ENCODE measurements around the gene SYS1.

SYS1 gene

GRCh38 chr20:45377269-45377668 lies 14.3 kb downstream of the SYS1 start:
- H3K27ac ChIP-seq, result no peak overlapping the region
- TF ChIP-seq CTCF (conservative IDR thresholded peaks at IDR 0.05), result no peak

- H3K27ac ChIP-seq, result no peak within 1 kb of the TSS
- no peak for TF ChIP-seq CTCF (conservative IDR thresholded peaks at IDR 0.05)
Measured at GRCh38 chr20:45378191-45378590, 15.2 kb downstream of the SYS1 start, which contains the start of gene TP53TG5. Gene TP53TG5, minus strand, starts transcription at chr20:45378325. Its CDS starts 89 bp downstream, at chr20:45378236.

DNA sequence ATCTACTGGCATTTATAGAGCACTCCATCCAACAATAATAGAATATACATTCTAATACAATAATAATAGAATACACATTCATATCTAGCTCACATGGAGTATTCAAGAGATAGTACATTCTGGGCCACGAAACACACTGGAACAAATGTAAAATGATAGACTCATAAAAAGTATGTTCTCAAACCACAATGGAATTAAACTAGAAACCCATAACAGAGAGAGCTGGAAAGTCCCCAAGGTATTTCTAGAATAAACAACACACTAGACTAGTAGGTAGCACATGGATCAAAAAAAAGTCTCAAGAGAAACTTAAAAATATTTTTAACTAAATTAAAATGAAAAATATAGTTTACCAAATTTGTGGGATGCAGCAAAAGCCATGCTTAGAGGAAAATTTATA lies 24.3 kb downstream of the SYS1 start:
- no peak for TF ChIP-seq CTCF (conservative IDR thresholded peaks at IDR 0.05)
- no peak overlapping the region for H3K27ac ChIP-seq

DNA sequence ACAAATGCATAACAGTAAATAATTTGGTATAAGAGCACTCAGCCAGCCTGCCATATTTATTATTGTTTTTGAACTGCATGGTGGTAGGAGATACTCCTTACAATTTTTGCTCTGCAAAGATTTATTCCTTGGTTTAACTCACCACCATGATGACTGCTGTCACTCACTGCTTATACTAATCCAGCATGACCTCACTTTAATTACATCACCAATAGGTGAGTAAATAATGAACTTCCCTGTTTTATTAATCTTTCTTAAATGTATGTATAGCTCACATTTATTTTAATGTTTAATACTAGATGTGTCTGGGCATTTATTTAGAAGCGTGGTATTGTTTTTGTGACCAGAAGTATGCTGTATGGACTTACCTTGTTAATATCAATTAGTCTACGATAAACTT lies 28.0 kb downstream of the SYS1 start:
- no peak overlapping the region for H3K27ac ChIP-seq

DNA sequence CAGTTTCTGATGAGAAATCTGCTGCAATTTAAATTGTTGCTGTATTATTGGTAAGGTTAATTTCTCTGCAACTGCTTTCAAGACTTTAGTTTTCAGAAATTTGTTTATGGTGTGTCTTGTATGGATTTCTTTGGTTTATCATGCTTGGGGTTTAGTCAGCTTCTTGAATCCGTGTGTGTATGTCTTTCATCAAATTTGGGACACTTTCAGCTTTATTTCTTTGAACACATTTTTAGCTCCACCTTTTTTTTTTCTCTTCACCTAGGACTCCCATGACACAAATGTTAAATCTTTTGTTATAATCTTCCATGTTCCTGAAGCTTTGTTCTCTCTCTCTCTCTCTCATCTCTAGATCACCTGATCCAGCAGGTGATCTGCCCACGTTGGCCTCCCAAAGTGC lies 28.6 kb downstream of the SYS1 start:
- TF ChIP-seq CTCF (conservative IDR thresholded peaks at IDR 0.05), result no peak

More for the DNA sequence above, 28.0 kb downstream of the SYS1 start:
- TF ChIP-seq CTCF (conservative IDR thresholded peaks at IDR 0.05), result no peak

GRCh38 chr20:45392733-45393132 lies 29.8 kb downstream of the SYS1 start:
- peak; percentile 48 for TF ChIP-seq CTCF (conservative IDR thresholded peaks at IDR 0.05)
- no peak overlapping the region for H3K27ac ChIP-seq

More for the DNA sequence above, 28.6 kb downstream of the SYS1 start:
- H3K27ac ChIP-seq, result no peak overlapping the region

DNA sequence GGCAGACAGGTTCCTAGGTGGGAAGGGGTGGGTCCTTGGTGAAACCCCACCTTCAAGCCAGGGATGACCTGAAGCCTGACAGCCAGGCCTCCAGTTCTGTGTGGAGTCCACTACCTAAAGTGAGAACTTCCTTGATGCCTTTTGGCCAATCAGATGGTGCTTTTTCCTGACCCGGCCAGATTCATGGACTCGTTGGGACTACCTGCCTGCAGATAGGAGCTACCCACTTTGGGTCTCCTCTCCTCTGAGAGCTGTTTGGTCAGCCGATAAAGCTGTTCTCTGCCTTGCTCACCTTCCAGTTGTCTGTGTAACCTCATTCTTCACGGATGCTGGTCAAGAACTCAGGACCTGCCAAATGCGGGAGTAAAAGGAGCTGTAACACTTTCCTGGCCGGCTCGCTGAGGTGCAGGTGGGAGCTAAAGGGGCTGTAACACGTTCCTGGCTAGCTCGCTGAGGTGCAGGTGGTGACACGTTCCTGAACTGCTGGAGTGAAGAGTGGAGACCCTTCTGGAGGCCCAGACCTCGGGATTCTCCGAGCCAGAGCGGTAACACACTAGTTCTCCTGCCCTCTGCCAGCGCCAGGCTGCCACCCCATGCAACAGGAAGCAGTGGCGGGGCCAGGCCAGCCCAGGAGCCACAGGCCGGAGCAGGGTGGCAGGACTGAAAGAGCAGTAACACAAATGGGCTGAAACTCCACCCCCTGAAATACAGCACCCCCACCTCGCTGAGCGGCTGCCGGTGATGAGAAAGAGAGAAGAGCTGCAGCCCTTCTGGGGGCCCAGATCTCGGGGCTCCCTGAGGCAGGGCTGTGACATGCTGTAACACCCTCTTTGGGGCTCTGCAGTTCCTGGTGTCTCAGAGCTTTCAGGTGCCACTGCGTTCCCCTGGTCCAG lies 31.5 kb downstream of the SYS1 start:
- no peak overlapping the region for H3K27ac ChIP-seq
- no peak for TF ChIP-seq CTCF (conservative IDR thresholded peaks at IDR 0.05)

All from VCaP (cell line).